Tibial artery (tissue), 4 donors: ENCODE measurements around the gene VAV2.

Source experiments
- DNase-seq, 2 donors: peaks; one replicate each; pipeline ENCODE4 v3.0.0-alpha.2; 2019
- H3K27ac ChIP-seq, 2 donors: fragments of 200-600 bp; sonication (generic) in 1 of 2; 1 replicate in 1 of 2; 2 replicates in 1 of 2; pipeline ENCODE4 v1.5.1; 2018 to 2019; ENCODE audit warnings: mild to moderate bottlenecking in 1 of 2
- H3K27me3 ChIP-seq, 2 donors: fragments of 200-600 bp; sonication (generic) in 1 of 2; one replicate each; pipeline versions ENCODE4 v1.5.1 to v1.6.0; 2016 to 2019
- H3K36me3 ChIP-seq, 3 donors: fragments of 200-600 bp; sonication (generic) in 2 of 3; one replicate each; pipeline ENCODE4 v1.5.1; 2016 to 2019; ENCODE audit warnings: mild to moderate bottlenecking in 2 of 3
- H3K4me1 ChIP-seq, 4 donors: fragments of 200-600 bp; sonication (generic) in 2 of 4; 1 replicate in 3 of 4; 2 replicates in 1 of 4; pipeline ENCODE4 v1.5.1; 2016 to 2019
- H3K4me3 ChIP-seq, 2 donors: fragments of 200-600 bp; sonication (generic) in 1 of 2; 1 replicate in 1 of 2; 2 replicates in 1 of 2; pipeline ENCODE4 v1.5.1; 2018 to 2019; ENCODE audit warnings: mild to moderate bottlenecking in 2 of 2
- H3K9me3 ChIP-seq, 3 donors: fragments of 200-600 bp; sonication (generic) in 1 of 3; one replicate each; pipeline ENCODE4 v1.5.1; 2016 to 2019
- CTCF ChIP-seq, 2 experiments: fragments of 200-600 bp in 1 of 2; fragments of 450-650 bp in 1 of 2; IDR thresholded peaks; one replicate each; pipeline ENCODE4 v1.5.1; 2017 to 2019; ENCODE audit warnings: antibody characterized with exemption in 2 of 2, mild to moderate bottlenecking in 1 of 2, moderate library complexity in 1 of 2
- intact Hi-C: fragments of 100-400 bp; cut with DNase I; formaldehyde crosslinking; loops from one replicate; pipeline ENCODE4 v1.15.0; 2023; ENCODE audit warnings: low total_unique reads

The VAV2 gene

GRCh38 chr9:133943036-133943780 is 48.9 kb downstream of the VAV2 start:
- intact Hi-C loops, result no loop called here
- Histone ChIP-seq H3K27me3 (no peaks in the 10 kb centered on the region), H3K9me3 (no peaks in the 10 kb centered on the region), H3K36me3 (peaks cover 0 to 5% (median 0%) of the 10 kb centered on the region in 3 donors), H3K27ac (no peak overlapping the region), H3K4me1 (no peaks in the 10 kb centered on the region), H3K4me3 (no peak overlapping the region)
- no peak for TF ChIP-seq CTCF (IDR thresholded peaks at IDR 0.05)
- no peak for DNase-seq

- no peak for TF ChIP-seq CTCF (IDR thresholded peaks at IDR 0.05)
- H3K4me3 ChIP-seq, result no peak overlapping the region
- intact Hi-C loops, result no loop called here
- no peaks in the 10 kb centered on the region for H3K4me1 ChIP-seq
- H3K27me3 ChIP-seq, result no peaks in the 10 kb centered on the region
- DNase-seq, result no peak
- H3K9me3 ChIP-seq, result no peaks in the 10 kb centered on the region
- no peak overlapping the region for H3K27ac ChIP-seq
- peaks cover 0 to 13% (median 4%) of the 10 kb centered on the region in 3 donors for H3K36me3 ChIP-seq
Observed at GRCh38 chr9:133942206-133942975, 49.7 kb downstream of the VAV2 start.

- Histone ChIP-seq H3K4me1 (peaks cover 0 to 9% (median 6%) of the 10 kb centered on the region in 4 donors), H3K4me3 (no peak overlapping the region), H3K9me3 (no peaks in the 10 kb centered on the region), H3K36me3 (peaks cover 0 to 16% (median 4%) of the 10 kb centered on the region in 3 donors), H3K27ac (no peak overlapping the region), H3K27me3 (no peaks in the 10 kb centered on the region)
- DNase-seq, result no peak
- intact Hi-C loops, result no loop called here
- TF ChIP-seq CTCF (IDR thresholded peaks at IDR 0.05), result no peak
Observed at GRCh38 chr9:133939845-133940244, 52.3 kb downstream of the VAV2 start.

GRCh38 chr9:133939171-133939785 is 52.8 kb downstream of the VAV2 start:
- Histone ChIP-seq H3K27ac (no peak overlapping the region), H3K36me3 (peaks cover 0 to 16% (median 4%) of the 10 kb centered on the region in 3 donors), H3K9me3 (no peaks in the 10 kb centered on the region), H3K4me3 (no peak overlapping the region), H3K4me1 (peaks cover 0 to 9% (median 6%) of the 10 kb centered on the region in 4 donors), H3K27me3 (no peaks in the 10 kb centered on the region)
- intact Hi-C loops, result no loop called here
- no peak for DNase-seq
- TF ChIP-seq CTCF (IDR thresholded peaks at IDR 0.05), result no peak

GRCh38 chr9:133938753-133939152 is 53.4 kb downstream of the VAV2 start:
- Histone ChIP-seq H3K4me1 (peaks cover 0 to 9% (median 6%) of the 10 kb centered on the region in 4 donors), H3K27me3 (no peaks in the 10 kb centered on the region), H3K27ac (no peak overlapping the region), H3K36me3 (peaks cover 0 to 16% (median 4%) of the 10 kb centered on the region in 3 donors), H3K9me3 (no peaks in the 10 kb centered on the region), H3K4me3 (no peak overlapping the region)
- intact Hi-C loops, result no loop called here
- DNase-seq, result no peak
- no peak for TF ChIP-seq CTCF (IDR thresholded peaks at IDR 0.05)
